Right lobe of liver (tissue), 6 donors: ENCODE data around the gene TMEM143. TPM values are rescaled to one million over a fixed set of nuclear protein-coding genes. Genes with fewer than 3 reads are reported as not detected.

Source experiments
- ATAC-seq, 4 donors: fragments of 200-7000 bp; cut with Tn5 transposase; one replicate each; pipeline ENCODE4 v1.9.1; 2020; ENCODE audit warnings: mild to moderate bottlenecking in 4 of 4, moderate library complexity in 4 of 4
- DNase-seq, 3 donors: peaks; one replicate each; pipeline ENCODE4 v3.0.0-alpha.2; 2020
- H3K27ac ChIP-seq, 3 donors: fragments of 200-600 bp; one replicate each; pipeline ENCODE4 v1.8.0; 2022
- H3K27me3 ChIP-seq, 2 donors: fragments of 200-600 bp; one replicate each; pipeline ENCODE4 v1.8.0; 2022
- H3K36me3 ChIP-seq, 4 donors: fragments of 200-600 bp; sonication (generic) in 1 of 4; one replicate each; pipeline versions ENCODE4 v1.5.1 to v1.8.0; 2017 to 2022; ENCODE audit warnings: control low read depth in 1 of 4
- H3K4me1 ChIP-seq, 4 donors: fragments of 200-600 bp; sonication (generic) in 1 of 4; one replicate each; pipeline versions ENCODE4 v1.5.1 to v1.8.0; 2017 to 2022; ENCODE audit warnings: control low read depth in 1 of 4
- H3K4me3 ChIP-seq, 3 donors: fragments of 200-600 bp; one replicate each; pipeline ENCODE4 v1.8.0; 2022
- H3K9me3 ChIP-seq, 4 donors: fragments of 200-600 bp; sonication (generic) in 1 of 4; one replicate each; pipeline versions ENCODE4 v1.5.1 to v1.8.0; 2017 to 2022; ENCODE audit warnings: control low read depth in 1 of 4
- CTCF ChIP-seq, 4 donors: fragments of 200-600 bp in 3 of 4; fragments of 450-650 bp in 1 of 4; IDR thresholded peaks; one replicate each; pipeline versions ENCODE4 v1.5.1 to v1.8.0; 2016 to 2022; ENCODE audit warnings: antibody characterized with exemption in 4 of 4, mild to moderate bottlenecking in 2 of 4
- POLR2A ChIP-seq: fragments of 450-650 bp; IDR thresholded peaks from one replicate; pipeline ENCODE4 v1.6.1; 2017; ENCODE audit warnings: antibody characterized with exemption, mild to moderate bottlenecking
- WGBS: methylation state at CpG from one replicate; pipeline ENCODE4 v1.1.6; 2018; ENCODE audit warnings: low coverage, low lambda C conversion rate; ENCODE audit not compliant: insufficient coverage; ENCODE audit errors: missing lambda C conversion rate; 5-methylcytosine and 5-hydroxymethylcytosine counted together
- intact Hi-C, 2 donors: fragments of 100-400 bp; cut with DNase I; formaldehyde crosslinking; loops; one replicate each; pipeline versions ENCODE4 v1.11.2 to v1.14.1; 2022
- total RNA-seq, 6 experiments: library from RNA; depleted of rRNA in 2 of 6; stranded (reverse); fragments of >200 nt in 2 of 6; fragmentation: NEBNext Ultra II Directional in 3 of 6; extraction: Animal tissue kit (Norgen Biotek cat#: 25700) in 3 of 6; gene quantifications; one replicate each; pipeline versions ENCODE4 v1.1.0 to v1.2.4, GENCODE V29; 2016 to 2023
- donor health status: DM: no; HTN: yes; CAD: no.
- donor health status: DM: no; HTN: no; CAD: no.
- donor health status: DM: no; HTN: no; CAD: no.
- donor health status: DM: no; HTN: yes; CAD: no.
- donor health status: DM: no; HTN: yes; CAD: no.

The TMEM143 gene
- total RNA-seq, 6 experiments from 2014 or later, result 6.5 to 15.1 (median 9.8) TPM

GRCh38 chr19:48386981-48387380, 23.2 kb upstream of the TMEM143 start:
- no peaks in the 10 kb centered on the region for H3K27me3 ChIP-seq
- TF ChIP-seq CTCF (IDR thresholded peaks at IDR 0.05), result no peak
- TF ChIP-seq POLR2A, result no peak
- H3K4me1 ChIP-seq, result no peaks in the 10 kb centered on the region
- peaks cover 5 to 70% (median 29%) of the 10 kb centered on the region in 4 donors for H3K36me3 ChIP-seq
- H3K27ac ChIP-seq, result no peak overlapping the region
- no peak overlapping the region for H3K4me3 ChIP-seq
- intact Hi-C loops, result no loop called here
- WGBS, result 89% methylated on average over 2 of the region's 3 CpGs
- no peaks in the 10 kb centered on the region for H3K9me3 ChIP-seq
- ATAC-seq, result no peak
- no peak for DNase-seq

GRCh38 chr19:48385461-48386087, 21.8 kb upstream of the TMEM143 start:
- ATAC-seq (no peak), DNase-seq (no peak)
- TF ChIP-seq CTCF (IDR thresholded peaks at IDR 0.05) (no peak), POLR2A (no peak)
- peaks cover 5 to 70% (median 29%) of the 10 kb centered on the region in 4 donors for H3K36me3 ChIP-seq
- H3K4me1 ChIP-seq, result no peaks in the 10 kb centered on the region
- intact Hi-C loops, result no loop called here
- no peak overlapping the region for H3K27ac ChIP-seq
- WGBS, result 82% methylated on average over 5 of the region's 7 CpGs
- no peaks in the 10 kb centered on the region for H3K27me3 ChIP-seq
- no peak overlapping the region for H3K4me3 ChIP-seq
- no peaks in the 10 kb centered on the region for H3K9me3 ChIP-seq

- Histone ChIP-seq H3K9me3 (no peaks in the 10 kb centered on the region), H3K36me3 (peaks cover 0 to 52% (median 27%) of the 10 kb centered on the region in 4 donors), H3K4me1 (no peaks in the 10 kb centered on the region), H3K27me3 (no peaks in the 10 kb centered on the region), H3K27ac (no peak overlapping the region), H3K4me3 (no peak overlapping the region)
- WGBS, result 89% methylated on average over 8 of the region's 8 CpGs
- ATAC-seq, result no peak
- intact Hi-C loops, result no loop called here
- no peak for TF ChIP-seq CTCF (IDR thresholded peaks at IDR 0.05)
- no peak for TF ChIP-seq POLR2A
- DNase-seq, result no peak
Observed at GRCh38 chr19:48382286-48382685, 18.5 kb upstream of the TMEM143 start.

- intact Hi-C loops, result no loop called here
- no peak for ATAC-seq
Observed at GRCh38 chr19:48381178-48381950, 17.6 kb upstream of the TMEM143 start.

More at GRCh38 chr19:48381178-48381950, 17.6 kb upstream of the TMEM143 start:
- H3K9me3 ChIP-seq, result no peaks in the 10 kb centered on the region
- no peaks in the 10 kb centered on the region for H3K4me1 ChIP-seq
- DNase-seq, result no peak
- H3K4me3 ChIP-seq, result no peak overlapping the region
- 70% methylated on average over 7 of the region's 11 CpGs for WGBS
- H3K36me3 ChIP-seq, result peaks cover 0 to 44% (median 24%) of the 10 kb centered on the region in 4 donors
- no peak overlapping the region for H3K27ac ChIP-seq
- H3K27me3 ChIP-seq, result no peaks in the 10 kb centered on the region
- no peak for TF ChIP-seq CTCF (IDR thresholded peaks at IDR 0.05)
- no peak for TF ChIP-seq POLR2A
